Right kidney (tissue), 1 donor: ENCODE results near the gene UROC1.
A peak's percentile ranks its signal among the peaks of the same experiment; 100 is the strongest.
"Not testable (repeated sequence)": the region's sequence is repeated elsewhere in the genome, so short reads cannot be mapped to it uniquely, and the experiment has no call there.

Source experiments
- DNase-seq: peaks from one replicate; pipeline ENCODE4 v3.0.0-alpha.2; 2016

The UROC1 gene

DNA sequence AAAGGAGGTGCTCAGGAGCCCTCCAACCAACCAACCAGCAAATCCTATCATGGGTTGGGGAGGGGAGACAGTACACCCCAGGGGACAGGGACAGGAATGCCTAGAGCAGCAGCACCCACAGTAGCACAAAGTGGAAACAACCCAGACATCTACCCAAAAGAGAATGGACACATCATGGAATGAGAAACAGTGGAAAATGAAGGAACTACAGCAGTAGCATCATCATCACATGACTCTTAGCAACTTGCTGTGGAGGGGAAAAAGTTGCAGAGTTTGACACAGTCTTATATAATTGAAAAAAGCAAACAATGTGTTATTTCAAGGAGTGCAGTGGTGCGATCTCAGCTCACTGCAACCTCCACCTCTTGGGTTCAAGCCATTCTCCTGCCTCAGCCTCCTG is 30.1 kb upstream of the UROC1 start:
- no peak for DNase-seq

DNA sequence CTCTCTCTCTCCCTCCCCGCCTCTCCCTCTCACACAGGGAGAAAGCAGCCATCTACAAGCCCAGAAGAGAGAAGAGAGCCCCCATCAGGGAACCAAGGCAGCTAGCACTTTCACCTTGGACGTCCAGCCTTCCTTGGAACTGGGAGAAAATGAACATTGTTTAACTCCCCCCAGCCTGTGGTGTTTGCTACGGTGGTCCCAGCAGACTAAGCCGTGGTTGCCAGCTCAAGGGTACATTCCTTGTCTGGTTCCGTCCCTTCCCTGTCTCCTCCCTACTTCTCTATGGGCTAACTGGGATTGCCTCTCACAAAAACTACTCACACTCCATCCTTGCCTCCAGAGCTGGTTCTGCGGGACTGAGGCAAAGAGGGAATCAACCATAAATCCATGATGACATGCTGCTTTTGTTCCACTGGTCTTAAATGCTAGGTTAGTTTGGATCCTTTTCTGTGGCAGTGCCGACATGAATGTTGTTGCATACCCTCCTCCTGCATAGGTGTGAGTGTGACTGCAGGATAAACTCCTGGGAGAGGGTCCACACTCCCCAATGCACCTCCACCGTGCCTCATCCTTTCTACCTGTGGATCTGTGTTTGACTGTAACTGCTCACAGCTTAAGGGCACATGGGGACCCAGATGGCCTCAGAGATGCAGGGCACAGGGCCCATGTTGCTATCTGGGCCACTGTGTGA is 29.1 kb upstream of the UROC1 start:
- no peak for DNase-seq

DNA sequence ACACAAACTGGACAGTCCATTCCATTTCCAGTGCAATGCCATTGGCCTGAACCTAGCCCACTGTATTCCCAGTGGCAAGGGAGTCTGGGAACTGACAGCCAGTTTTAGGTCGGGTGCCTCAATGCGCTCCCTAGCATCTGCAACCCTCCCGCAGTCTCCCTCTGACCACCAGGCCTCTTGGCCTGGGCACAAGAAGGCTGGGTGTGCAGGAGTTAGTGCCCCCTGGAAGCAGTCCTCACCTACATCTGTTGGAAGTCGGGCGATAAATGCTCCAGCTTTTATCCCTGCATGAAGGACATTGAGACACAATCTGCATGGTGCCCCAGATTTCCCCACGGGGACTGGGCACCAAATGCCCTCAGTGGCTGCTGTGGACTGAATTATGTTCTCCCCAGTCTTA is 28.4 kb upstream of the UROC1 start:
- no peak for DNase-seq

DNA sequence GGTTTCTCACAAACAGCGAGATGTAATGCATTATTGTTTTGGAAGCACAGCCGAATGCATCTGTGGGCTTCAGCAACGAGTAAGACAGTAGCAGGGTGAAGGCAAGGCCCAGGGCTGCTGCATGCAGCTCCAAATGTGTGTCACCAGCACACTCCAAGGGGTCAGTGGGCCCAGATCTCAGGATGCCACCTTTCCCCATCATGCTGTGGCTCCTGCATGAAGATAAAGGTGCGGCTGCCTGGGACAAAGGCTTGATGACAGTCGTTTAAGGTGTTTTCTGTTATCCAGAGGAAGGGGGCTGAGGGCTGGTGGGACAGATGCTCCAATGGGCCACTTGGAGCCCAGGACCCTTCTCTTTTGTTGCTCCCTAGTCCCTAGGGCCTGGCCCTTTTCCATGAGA is 28.0 kb upstream of the UROC1 start:
- no peak for DNase-seq

DNA sequence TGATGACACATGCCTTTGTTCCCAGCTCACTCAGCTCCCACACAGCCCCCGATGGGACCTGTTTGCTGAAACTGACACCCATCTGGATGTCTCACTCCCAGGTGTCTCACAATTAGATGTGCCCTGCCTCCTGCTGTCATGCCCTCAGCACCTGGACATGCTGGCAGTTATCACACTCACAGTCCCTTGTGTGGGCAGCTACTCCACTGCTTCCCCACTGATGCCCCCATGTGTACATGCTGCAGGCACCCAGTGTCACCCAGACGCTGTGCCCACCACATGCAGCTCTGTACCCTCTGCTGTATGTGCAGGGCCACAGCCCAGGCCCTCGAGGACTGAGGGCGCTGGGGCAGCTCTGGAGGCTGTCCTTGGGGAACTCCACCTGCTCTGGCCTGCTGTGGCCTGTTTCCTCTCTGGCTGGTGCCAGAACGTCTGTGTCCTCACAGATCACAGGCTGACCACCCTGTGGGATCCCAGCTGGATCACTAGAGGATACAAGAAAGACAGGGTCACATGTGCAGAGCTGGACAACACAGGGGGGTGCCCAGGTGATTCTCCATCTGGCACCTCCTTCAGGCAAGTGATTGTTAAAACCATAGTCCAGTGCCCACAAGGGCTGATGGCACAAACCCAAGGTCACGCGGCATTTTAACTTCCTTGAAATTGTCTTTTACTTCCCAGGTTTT is 27.2 kb upstream of the UROC1 start:
- no peak for DNase-seq

DNA sequence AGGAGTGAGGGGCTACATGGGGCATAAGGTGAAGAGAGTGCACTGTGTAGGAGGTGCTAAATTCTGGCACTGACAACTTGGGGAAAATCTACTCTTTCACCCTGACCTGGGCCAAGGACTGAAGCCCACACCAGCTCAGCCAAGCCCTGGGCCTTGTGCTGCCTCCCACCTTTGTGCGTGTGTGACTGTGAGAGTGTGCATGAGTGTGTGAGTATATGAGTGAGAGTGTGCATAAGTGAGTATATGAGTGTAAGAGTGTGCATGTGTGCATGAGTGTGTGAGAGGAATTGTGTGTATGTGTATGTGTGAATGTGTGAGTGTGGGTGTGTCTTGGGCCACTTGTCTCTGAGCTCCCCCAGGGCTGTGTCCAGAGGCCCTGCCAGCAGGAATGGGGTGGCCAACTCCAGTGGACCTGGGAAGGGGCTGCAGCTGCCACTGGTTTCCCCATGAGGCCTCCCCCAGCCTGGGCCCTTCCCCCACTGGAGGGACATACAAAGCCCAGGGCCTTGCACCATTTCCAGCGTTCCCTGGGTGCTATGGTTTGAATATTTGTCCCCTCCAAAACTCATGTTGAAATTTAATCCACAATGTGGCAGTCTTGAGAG is 26.0 kb upstream of the UROC1 start:
- DNase-seq = no peak

DNA sequence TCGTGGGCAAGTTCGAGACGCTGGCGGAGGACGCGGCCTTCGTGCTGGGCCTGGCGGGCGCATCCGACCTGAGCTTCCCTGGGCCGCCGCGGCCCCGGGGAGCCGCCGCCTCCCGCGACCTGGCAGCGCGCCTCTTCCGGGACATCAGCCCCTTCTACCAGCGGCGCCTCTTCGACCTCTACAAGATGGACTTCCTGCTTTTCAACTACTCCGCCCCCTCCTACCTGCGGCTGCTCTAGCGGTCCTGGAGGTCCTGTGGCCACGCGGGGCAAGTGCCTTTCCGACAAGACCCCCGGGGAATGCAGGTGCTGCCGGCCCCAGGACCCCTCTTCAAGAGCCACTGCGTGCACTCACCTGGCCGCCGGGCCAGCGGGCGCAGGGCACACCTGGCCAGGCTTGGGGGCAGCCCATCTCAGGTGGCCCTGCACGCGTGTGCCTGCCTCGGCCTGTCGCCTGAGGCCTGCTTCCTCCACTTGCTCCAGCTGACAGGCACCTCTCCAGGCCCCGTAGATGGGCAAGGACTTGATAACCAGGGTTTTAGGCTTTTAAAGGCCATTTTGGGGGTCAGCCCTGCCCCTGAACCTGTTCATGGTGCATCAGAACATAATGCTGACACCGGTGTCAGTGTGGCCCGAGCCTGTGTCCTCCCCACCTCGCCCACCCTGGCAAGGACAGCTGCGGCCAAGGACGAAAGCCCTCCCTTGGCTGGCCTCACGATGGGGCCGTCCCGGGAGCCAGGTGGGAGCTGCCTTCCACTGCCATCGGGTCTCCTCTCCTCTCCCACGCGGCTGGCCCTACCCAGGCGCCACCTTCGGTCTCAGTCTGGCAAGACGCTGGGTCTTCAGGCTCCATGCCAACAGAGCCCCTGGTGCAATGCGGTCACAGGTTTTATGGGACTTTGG is 25.0 kb upstream of the UROC1 start:
- DNase-seq = no peak

DNA sequence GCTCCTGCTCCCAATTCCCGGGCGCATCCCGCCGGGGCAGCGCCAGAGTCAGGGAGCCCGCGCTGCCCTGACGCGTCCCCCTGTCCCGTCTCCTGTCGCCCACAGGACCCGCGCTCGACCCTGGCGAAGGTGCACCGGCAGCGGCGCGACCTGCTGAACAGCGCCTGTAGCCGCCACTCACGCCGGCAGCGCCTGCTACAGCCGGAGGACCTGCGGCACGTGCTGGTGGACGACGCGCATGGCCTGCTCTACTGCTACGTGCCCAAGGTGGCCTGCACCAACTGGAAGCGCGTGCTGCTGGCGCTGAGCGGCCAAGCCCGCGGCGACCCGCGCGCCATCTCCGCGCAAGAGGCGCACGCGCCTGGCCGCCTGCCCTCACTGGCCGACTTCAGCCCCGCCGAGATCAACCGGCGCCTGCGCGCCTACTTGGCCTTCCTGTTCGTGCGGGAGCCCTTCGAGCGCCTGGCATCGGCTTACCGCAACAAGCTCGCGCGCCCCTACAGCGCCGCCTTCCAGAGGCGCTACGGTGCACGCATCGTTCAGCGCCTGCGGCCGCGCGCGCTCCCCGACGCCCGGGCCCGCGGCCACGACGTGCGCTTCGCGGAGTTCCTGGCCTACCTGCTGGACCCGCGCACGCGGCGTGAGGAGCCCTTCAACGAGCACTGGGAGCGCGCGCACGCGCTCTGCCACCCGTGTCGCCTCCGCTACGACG is 24.2 kb upstream of the UROC1 start:
- peak; percentile 35 for DNase-seq

DNA sequence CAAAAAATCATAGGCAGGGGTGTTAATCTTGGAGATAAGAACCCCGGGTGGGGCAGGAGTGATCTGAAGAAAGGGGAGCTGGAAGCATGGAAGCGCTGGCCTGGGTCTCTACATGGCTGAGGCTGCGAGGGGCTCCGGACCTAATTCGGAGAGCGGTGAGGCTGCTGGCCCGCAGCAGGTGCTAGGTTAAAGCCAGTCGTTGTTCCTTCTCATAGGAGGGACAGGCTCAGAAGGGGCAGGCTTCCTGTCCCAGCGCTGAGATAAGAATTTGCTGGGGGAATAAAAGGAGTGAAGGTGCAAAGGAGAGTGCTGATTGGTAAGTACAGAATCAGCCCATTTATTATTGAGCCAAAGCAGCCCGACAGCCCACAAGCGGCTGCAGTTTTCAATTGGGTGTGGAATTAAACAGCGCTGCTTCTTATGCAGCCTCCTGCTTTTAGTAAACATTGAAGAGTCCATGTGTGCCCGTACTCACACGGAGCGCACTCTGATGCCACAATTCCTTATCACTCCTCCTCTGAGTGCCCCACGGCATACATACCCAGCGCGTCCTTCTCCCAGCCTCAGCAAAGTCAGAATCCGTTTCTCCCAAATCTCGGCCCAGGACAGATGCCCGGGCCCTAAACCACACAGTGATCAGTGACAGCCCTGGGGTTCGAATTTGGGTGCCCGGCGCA is 23.5 kb upstream of the UROC1 start:
- DNase-seq = no peak

DNA sequence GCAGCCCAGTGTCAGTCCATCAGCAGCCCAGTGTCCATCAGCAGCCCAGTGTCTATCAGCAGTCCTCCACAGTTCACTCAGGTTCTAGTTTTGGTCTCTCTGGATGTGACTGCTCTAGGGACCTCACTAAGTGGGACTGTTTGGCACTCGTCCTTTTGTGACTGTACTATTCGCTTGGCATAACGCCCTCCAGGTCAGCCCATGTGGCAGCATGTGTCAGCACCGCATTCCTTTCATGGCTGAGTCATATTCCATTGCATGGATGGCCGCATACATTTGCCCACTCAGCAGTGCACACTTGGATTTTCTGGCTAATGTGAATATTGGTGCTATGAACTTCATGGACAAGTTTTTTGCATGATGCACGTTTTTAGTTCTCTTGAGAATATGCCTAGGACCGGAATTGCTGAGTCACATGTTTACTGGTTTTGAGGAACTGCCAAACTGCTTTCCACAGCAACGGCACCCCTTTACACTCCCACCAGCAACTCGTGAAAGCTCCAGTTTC is 22.8 kb upstream of the UROC1 start:
- no peak for DNase-seq

DNA sequence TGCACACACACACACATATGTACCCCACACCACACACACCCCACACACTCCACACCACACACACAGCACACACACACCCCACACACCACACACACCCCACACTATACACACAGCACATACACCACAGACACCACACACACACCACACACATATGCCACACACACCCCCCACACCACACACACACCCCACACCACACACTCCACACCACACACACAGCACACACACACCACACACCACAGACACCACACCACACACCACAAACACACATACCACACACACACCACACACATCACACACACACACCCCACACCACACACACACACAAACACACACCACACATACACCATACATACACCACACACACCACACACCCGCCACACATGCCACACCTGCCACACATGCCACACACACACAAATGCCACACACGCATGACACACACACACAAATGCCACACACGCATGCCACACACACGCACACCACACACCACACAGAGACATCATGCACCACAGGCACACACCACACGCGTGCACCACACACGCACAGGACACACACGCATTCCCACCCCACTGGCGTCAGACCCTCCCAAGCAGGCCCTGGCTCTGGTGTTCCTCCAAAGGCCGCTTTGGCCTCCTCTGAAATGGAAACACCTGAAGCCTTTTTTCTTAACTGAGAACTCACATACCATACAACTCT is 22.1 kb upstream of the UROC1 start:
- no peak for DNase-seq

DNA sequence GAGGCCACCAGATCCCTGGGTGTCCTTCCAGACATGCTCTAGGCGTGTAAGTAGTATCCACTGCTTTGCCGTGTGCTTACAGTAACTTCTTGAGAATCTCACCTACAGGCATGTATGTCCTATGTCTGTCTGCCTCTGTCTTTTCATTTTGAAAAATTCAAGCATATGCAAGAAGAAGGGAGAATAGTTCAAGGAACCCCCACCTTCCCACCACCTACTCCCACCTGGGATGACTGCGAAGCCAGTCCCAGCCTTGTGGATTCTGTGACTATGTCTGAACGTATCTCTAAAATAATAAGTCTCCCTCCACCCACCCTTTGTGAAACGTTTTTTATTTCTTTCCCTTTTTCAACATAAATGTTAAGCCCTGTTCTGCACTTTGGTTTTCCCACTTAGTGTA is 21.4 kb upstream of the UROC1 start:
- no peak for DNase-seq

DNA sequence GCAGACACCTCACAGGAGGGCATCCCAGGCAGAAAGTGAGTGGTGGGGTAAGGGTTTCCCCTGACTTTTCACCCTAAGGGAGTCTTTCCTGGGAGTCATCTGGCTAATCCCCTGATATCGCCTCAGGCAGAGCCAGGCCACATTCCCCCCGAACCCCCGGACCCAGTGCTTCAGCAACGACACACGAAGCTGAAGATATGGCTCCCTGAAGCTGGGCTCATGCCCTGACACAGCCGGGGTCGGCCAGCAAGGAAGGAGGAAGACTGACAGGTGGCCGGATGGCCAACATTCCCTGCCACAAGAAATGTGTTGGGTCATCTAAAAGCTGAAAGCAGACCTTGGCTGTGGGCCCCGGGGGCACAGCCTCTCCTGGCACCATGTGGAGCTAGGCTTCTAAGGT is 20.7 kb upstream of the UROC1 start:
- DNase-seq = no peak

DNA sequence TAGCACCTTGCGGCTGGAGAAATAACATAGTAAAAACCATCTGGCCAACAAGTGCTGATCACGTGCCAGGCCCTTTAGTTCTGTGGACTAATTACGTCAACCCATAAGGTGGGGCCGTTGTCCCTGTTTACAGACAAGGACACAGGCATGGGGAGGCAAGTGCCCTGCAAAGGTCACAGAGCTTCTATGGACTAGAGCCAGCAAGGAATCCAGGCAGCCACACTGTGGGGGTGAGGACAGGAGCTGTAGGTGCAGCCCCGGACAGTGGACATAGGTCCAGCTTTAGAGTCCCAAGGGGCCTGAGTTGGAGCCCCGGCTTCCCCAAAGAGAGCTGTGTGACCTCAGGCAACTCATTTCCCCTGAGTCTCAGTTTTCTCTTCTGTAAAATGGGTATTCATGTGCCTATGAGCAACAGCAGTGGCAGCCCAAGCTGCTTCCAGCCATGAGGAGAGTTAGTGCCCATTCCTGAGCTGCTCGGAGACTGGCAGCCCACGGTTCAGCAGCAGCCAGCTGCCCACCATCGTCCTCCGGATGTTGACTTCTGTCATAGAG is 20.2 kb upstream of the UROC1 start:
- DNase-seq = no peak

DNA sequence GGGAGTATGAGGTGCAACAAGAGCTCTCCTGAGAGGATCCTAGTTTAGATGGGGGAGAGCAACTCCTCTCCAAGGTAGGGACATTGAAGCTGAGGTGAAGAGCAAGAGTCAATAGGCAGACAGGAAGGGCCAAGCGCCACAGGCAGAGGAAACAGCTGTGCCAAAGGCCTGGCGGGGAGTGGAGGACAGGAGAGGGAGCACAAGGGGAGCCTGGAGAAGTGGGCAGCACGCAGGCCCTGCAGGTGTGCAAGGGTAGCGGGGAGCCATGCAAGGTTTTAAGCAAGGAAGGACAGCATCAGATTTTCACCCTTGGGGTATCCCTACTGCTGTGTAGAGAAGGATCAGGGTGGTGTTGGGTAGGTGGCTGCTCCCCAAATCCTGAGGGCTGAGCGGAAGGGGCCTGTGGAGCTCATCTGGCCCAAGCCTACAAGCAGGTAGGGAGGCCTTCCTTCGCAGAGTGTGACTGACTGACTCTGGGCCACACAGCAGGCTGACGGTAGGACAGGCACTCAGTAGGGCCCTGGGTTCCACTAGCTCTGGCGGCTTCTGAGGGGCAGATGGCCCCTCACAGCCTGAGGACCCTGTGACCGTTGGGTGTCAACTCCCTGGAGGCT is 19.6 kb upstream of the UROC1 start:
- DNase-seq = no peak

DNA sequence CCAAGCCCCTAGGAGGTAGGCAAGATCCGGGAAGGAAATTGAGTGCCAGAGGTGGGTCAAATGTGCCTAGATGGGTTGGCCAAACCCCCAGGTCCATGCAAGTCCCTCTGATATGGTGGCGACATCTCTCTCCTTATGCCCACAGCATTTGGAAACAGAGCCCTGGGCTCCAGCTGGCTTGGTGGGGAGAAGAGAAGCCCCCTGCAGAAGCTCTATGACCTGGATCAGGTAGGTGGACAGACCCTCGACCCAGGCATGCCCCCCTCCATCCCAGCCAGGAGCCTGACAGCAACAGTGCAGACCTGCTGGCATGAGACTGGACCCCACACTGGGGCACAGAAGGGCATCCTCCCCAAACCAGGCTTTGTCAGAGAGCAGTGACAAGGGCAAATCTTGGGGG is 18.6 kb upstream of the UROC1 start:
- no peak for DNase-seq

DNA sequence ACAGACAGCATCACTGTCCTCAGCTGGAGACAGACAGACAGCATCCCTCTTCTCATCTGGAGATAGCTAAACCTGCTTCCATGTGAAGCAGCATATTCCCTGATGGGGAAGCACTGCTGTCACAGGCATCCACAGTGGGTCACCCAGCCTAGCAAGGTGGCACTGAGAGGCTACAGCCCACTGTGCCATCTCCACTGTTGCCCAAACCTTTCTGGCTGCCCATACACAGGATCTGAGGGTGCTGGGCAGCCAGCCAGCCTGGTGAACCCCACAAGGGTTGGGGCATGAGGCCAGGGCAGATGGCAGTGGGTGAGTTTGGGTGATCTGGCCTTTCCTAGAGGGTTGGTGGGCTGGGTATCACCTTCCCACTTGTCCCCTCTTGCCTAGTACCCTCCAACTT is 18.1 kb upstream of the UROC1 start:
- DNase-seq = no peak

DNA sequence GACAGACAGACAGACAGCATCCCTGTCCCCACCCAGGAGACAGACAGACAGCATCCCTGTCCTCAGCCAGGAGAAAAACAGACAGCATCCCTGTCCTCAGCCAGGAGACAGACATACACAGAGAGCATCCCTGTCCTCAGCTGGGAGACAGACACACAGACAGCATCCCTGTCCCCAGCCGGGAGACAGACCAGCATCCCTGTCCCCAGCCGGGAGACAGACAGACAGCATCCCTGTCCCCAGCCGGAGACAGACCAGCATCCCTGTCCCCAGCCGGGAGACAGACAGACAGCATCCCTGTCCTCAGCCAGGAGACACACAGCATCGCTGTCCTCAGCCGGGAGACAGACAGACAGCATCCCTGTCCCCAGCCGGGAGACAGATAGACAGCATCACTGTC is 17.1 kb upstream of the UROC1 start:
- DNase-seq = not testable (repeated sequence)

DNA sequence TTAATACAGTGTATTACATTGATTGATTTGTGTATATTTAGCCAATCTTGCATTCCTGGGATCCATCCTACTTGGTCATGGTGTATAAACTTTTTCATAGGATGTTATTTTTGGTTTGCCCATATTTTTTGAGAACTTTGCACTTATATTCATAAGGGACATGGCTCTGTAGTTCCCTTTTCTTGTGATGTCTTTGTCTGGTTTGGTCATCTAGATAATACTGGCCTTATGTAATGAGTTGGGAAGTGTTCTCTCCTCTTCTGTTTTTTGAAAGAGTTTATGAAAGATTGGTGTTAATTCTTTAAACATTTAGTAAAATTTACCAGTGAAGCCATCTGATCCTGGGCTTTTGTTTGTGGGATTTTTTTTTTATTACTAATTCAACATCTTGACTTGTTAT is 15.9 kb upstream of the UROC1 start:
- DNase-seq = no peak

DNA sequence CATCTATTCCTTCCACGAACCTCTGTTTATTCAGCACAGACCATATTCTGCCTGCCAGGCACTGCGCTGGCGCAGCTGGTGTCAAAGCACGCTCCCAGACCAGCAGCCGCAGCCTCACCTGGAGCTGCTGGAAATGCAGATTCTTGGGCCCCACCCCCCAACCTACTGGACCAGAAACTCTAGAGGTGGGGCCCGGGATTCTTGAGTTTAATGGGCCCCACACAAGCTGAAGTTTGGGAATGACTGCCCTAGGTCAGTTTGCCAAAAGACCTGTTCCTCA is 13.4 kb upstream of the UROC1 start:
- DNase-seq = no peak
